CD4-positive, alpha-beta memory T cell (primary cell): Measurements from ENCODE around the gene FAM83G. TPM values are rescaled to one million over a fixed set of nuclear protein-coding genes. Genes with fewer than 3 reads are reported as not detected.
"Not testable (repeated sequence)": the region's sequence is repeated elsewhere in the genome, so short reads cannot be mapped to it uniquely, and the experiment has no call there.

Experiments
- CTCF ChIA-PET: fragments of 350-600 bp; sonication (Branson Sonifier 250); formaldehyde crosslinking; loops from one replicate; lab custom pipeline; 2021; ENCODE audit warnings: inconsistent platforms; ENCODE audit not compliant: partially characterized antibody; lab: Charles Lee
- POLR2A ChIA-PET: fragments of 350-600 bp; sonication (Branson Sonifier 250); formaldehyde crosslinking; loops from one replicate; lab custom pipeline; 2021; ENCODE audit not compliant: partially characterized antibody; lab: Charles Lee
- DNase-seq, 5 donors: peaks; one replicate each; pipeline versions ENCODE4 v3.0.0 to v3.0.0-alpha.2; 2020 to 2022; ENCODE audit warnings: mixed read lengths in 1 of 5
- H3K27ac ChIP-seq: one replicate; pipeline ENCODE4 v1.7.0; 2013; ENCODE audit warnings: low read depth, low read length
- H3K27me3 ChIP-seq: 2 replicates; pipeline ENCODE4 v1.7.0; 2013; ENCODE audit warnings: mild to moderate bottlenecking, low read length, moderate library complexity; ENCODE audit not compliant: insufficient read depth
- H3K36me3 ChIP-seq: 2 replicates; pipeline ENCODE4 v1.7.0; 2013; ENCODE audit warnings: mild to moderate bottlenecking, low read length, moderate library complexity; ENCODE audit not compliant: insufficient read depth
- H3K4me1 ChIP-seq: 2 replicates; pipeline ENCODE4 v1.7.0; 2013; ENCODE audit warnings: mild to moderate bottlenecking, low read length, moderate library complexity; ENCODE audit not compliant: insufficient read depth
- H3K4me3 ChIP-seq, 2 donors: one replicate each; pipeline ENCODE4 v1.7.0; 2013; ENCODE audit warnings: low read length in 2 of 2, mild to moderate bottlenecking in 1 of 2
- H3K9me3 ChIP-seq, 2 donors: one replicate each; pipeline ENCODE4 v1.7.0; 2013; ENCODE audit warnings: low read length in 2 of 2, control low read depth in 1 of 2; ENCODE audit not compliant: control insufficient read depth in 1 of 2
- H3K27ac Mint-ChIP-seq, 7 donors: one replicate each; pipeline ENCODE4 v1.8.0; 2020 to 2021; ENCODE audit warnings: mixed read lengths in 7 of 7, mild to moderate bottlenecking in 6 of 7, inconsistent platforms in 3 of 7, moderate library complexity in 3 of 7
- H3K27me3 Mint-ChIP-seq, 2 donors: one replicate each; pipeline ENCODE4 v1.8.0; 2020 to 2021; ENCODE audit warnings: mixed read lengths in 2 of 2
- H3K36me3 Mint-ChIP-seq, 2 donors: one replicate each; pipeline ENCODE4 v1.8.0; 2020 to 2021; ENCODE audit warnings: mixed read lengths in 2 of 2, inconsistent platforms in 1 of 2, mild to moderate bottlenecking in 1 of 2
- H3K4me1 Mint-ChIP-seq, 4 donors: one replicate each; pipeline ENCODE4 v1.8.0; 2020 to 2021; ENCODE audit warnings: mixed read lengths in 4 of 4, mild to moderate bottlenecking in 1 of 4
- H3K4me3 Mint-ChIP-seq, 8 donors: one replicate each; pipeline ENCODE4 v1.8.0; 2020 to 2021; ENCODE audit warnings: mixed read lengths in 8 of 8, mild to moderate bottlenecking in 7 of 8, moderate library complexity in 6 of 8, inconsistent platforms in 3 of 8
- H3K9me3 Mint-ChIP-seq, 8 donors: one replicate each; pipeline ENCODE4 v1.8.0; 2020 to 2021; ENCODE audit warnings: mixed read lengths in 8 of 8, mild to moderate bottlenecking in 5 of 8, inconsistent platforms in 3 of 8, moderate library complexity in 1 of 8
- intact Hi-C: fragments of 100-400 bp; cut with micrococcal nuclease; formaldehyde crosslinking; loops from one replicate; pipeline ENCODE4 v1.15.1; 2023
- polyA plus RNA-seq, 2 donors: library from polyadenylated mRNA; unstranded; fragments of 300-500 nt; fragmentation: Illumina TruSeq; gene quantifications; one replicate each; pipeline ENCODE4 v1.2.3, GENCODE V29; 2021
- total RNA-seq, 2 experiments: library from RNA; stranded (reverse); gene quantifications; one replicate each; pipeline ENCODE4 v1.2.3, GENCODE V29; 2021

FAM83G gene, protein sequence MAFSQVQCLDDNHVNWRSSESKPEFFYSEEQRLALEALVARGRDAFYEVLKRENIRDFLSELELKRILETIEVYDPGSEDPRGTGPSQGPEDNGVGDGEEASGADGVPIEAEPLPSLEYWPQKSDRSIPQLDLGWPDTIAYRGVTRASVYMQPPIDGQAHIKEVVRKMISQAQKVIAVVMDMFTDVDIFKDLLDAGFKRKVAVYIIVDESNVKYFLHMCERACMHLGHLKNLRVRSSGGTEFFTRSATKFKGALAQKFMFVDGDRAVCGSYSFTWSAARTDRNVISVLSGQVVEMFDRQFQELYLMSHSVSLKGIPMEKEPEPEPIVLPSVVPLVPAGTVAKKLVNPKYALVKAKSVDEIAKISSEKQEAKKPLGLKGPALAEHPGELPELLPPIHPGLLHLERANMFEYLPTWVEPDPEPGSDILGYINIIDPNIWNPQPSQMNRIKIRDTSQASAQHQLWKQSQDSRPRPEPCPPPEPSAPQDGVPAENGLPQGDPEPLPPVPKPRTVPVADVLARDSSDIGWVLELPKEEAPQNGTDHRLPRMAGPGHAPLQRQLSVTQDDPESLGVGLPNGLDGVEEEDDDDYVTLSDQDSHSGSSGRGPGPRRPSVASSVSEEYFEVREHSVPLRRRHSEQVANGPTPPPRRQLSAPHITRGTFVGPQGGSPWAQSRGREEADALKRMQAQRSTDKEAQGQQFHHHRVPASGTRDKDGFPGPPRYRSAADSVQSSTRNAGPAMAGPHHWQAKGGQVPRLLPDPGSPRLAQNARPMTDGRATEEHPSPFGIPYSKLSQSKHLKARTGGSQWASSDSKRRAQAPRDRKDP
- total RNA-seq (10 to 100 TPM; 13.8 to 15.1 TPM), polyA plus RNA-seq (1 to 10 TPM; 1.6 to 6.9 TPM)

DNA sequence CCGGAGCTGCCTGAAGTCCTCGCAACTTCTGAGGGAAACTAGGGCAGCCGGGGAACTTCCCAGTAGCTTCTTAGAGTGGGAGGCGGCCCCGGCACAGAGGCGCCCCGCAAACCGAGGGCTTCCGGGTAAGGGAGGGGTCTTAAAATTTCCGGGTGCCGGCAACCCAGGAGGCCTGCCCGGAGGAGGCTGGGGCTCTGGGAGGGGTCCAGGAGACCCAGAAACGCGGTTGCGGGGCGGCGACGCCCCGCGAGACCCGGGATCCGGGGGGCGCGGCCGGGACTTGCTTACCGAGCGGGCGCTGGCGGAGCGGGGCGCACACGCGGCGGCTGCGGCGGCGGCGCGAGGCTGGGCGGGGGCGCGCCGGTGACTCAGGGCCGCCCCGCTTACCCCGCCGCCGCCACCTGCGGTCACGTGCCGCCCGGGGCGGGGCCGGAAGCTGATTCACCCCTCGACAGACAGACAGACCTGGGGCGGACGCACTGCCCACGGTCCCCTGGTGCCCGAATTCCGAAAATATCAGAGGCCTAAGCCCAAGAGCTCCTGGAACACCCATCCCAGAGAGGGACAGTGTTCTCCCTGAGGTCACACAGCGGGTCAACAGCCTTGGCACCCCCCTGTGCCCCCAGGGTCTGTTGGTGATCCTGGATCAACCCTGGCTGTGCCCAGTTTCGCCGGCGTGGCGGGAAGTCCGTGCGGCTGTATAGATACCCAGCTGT, at the start of gene FAM83G:
FAM83G (minus strand) TSS at position 344 of the 716 bp plus-strand sequence. CDS start 723 bp downstream, outside the sequence.
- peaks cover 35% of the 10 kb centered on the region for H3K4me1 ChIP-seq
- peak within 1 kb of the TSS; percentile 92 to 96 (median 94) for H3K4me3 Mint-ChIP-seq
- H3K36me3 Mint-ChIP-seq: peaks cover 3 to 7% of the 10 kb centered on the region in 2 donors
- no peaks in the 10 kb centered on the region for H3K9me3 Mint-ChIP-seq
- no peaks in the 10 kb centered on the region for H3K9me3 ChIP-seq
- ChIA-PET CTCF (interaction anchor here (5.4 kb wide), 1 partner anchor 44 kb away, joined by 35 read pairs; no protein-coding TSS in a partner anchor), POLR2A (interaction anchor here (0.5 to 1.9 kb wide), 14 partner anchors 8 to 147 kb away, joined by 3 to 12 read pairs (median 7); partner anchors contain the start of gene PRPSAP2)
- H3K4me1 Mint-ChIP-seq: peaks cover 15 to 40% (median 27%) of the 10 kb centered on the region in 4 donors
- H3K27me3 Mint-ChIP-seq: no peaks in the 10 kb centered on the region
- intact Hi-C loops: loop anchor here (1.0 to 10.0 kb wide), 3 partner anchors 50 to 380 kb away; partner anchors contain the start of gene PRPSAP2
- H3K4me3 ChIP-seq: peak within 1 kb of the TSS; percentile 42 to 57
- DNase-seq: peak; percentile 72 to 92 (median 81)
- H3K27ac ChIP-seq: peak within 1 kb of the TSS; percentile 77
- H3K27ac Mint-ChIP-seq: peak within 1 kb of the TSS; percentile 87 to 98 (median 96)
- no peaks in the 10 kb centered on the region for H3K36me3 ChIP-seq
- no peaks in the 10 kb centered on the region for H3K27me3 ChIP-seq

DNA sequence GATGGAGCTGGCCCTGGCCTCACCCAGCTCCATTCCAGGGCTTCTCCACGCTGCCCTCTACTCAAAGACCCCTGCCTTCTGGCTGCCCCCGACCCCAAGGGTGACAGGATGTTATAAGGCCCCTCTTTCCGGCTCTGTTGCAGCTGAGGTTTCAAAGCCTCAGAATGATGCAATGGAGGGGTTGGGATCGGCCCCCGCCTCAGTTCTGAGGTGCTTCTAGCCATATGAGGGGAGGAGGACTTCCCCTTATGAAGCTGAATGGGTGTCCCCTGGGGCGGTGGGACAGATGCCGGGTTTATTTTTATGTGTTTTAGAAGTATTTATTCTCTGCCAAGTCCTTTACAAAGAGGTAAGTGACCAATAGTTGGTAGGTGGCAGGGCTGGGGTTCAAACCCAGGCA, 44.3 kb upstream of the FAM83G start:
- H3K9me3 ChIP-seq, H3K4me3 ChIP-seq, H3K27me3 Mint-ChIP-seq, H3K4me3 Mint-ChIP-seq, H3K36me3 Mint-ChIP-seq, H3K4me1 Mint-ChIP-seq, H3K27ac Mint-ChIP-seq, H3K9me3 Mint-ChIP-seq, intact Hi-C loops, CTCF ChIA-PET, H3K4me1 ChIP-seq, H3K27me3 ChIP-seq, DNase-seq, H3K36me3 ChIP-seq, H3K27ac ChIP-seq, POLR2A ChIA-PET: not testable (repeated sequence)

DNA sequence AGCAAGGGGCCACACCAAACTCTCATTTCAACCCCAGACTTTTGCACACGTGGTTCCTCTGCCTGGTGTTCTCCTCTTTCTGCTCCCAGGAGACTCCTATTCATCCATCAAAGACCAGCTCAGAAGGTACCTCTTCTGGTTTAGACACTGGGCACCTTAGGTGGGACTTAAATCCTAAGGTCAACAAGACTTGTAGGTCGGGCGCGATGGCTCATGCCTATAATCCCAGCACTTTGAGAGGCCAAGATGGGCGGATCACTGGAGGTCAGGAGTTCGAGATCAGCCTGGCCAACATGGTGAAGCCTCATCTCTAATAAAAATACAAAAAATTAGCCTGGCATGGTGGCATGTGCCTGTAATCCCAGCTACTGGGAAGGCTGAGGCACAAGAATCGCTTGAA, 42.9 kb upstream of the FAM83G start:
- H3K4me1 ChIP-seq, POLR2A ChIA-PET, H3K4me3 ChIP-seq, DNase-seq, H3K27me3 Mint-ChIP-seq, H3K36me3 Mint-ChIP-seq, H3K36me3 ChIP-seq, intact Hi-C loops, H3K4me3 Mint-ChIP-seq, CTCF ChIA-PET, H3K9me3 Mint-ChIP-seq, H3K9me3 ChIP-seq, H3K27ac ChIP-seq, H3K4me1 Mint-ChIP-seq, H3K27me3 ChIP-seq, H3K27ac Mint-ChIP-seq: not testable (repeated sequence)

DNA sequence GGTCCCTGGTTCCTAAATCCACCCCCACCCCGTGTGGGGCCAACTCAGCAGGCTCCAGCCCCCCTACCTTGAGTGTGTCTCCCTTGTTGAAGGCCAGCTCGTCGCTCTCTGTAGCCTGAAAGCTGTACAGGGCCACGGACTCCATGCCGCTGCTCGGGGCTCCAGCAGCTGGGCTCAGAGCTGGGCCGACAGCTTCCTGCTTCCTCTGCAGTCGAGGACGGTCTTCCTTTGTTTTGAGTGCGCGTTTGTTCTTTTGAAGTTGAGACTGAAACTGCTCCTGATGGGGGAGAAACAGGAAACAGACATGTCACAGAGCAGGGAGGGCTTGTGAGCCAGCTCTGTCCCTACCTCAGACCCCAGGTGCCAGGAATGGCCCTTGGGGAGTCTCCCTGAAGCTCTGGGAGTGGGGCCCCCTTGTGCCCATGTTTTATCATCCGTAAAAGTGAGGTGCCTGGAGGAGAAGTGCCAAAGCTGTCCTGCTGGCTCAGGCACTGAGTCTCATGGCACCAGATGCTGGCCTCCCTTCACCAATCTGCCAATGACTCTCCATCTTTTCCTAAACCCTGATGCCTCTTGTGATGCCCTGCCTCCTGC, 42.3 kb upstream of the FAM83G start, which contains the start of gene GRAP:
GRAP (minus strand) TSS at position 176 of the 594 bp plus-strand sequence; CDS start at position 145, 31 bp downstream.
- POLR2A ChIA-PET, H3K4me1 ChIP-seq, intact Hi-C loops, H3K4me1 Mint-ChIP-seq, H3K9me3 Mint-ChIP-seq, H3K36me3 Mint-ChIP-seq, DNase-seq, H3K9me3 ChIP-seq, H3K27me3 Mint-ChIP-seq, CTCF ChIA-PET, H3K27ac ChIP-seq, H3K4me3 Mint-ChIP-seq, H3K4me3 ChIP-seq, H3K27me3 ChIP-seq, H3K36me3 ChIP-seq, H3K27ac Mint-ChIP-seq: not testable (repeated sequence)

DNA sequence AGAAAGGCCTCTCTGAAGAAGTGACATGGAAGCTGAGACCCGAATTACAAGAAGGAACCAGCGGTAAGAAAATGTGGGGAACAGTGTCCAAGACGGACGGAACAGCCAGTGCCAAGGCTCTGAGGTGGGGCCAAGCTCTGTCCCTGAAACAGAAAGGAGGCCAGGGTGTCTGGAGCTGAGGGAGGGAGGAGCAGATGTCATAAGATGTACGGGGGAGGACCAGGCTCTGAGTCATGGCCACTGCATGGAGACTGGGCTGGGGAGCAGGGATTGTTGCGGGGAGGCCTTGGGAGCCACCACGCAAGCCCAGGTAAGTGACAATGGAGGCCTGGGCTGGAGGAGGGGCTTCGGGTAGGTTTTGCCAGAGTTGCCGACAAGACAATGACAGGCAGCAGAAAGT, 40.1 kb upstream of the FAM83G start:
- H3K27me3 Mint-ChIP-seq, H3K4me1 ChIP-seq, H3K27ac ChIP-seq, CTCF ChIA-PET, intact Hi-C loops, H3K36me3 Mint-ChIP-seq, H3K27me3 ChIP-seq, H3K27ac Mint-ChIP-seq, H3K4me3 Mint-ChIP-seq, POLR2A ChIA-PET, H3K9me3 Mint-ChIP-seq, DNase-seq, H3K4me1 Mint-ChIP-seq, H3K36me3 ChIP-seq, H3K9me3 ChIP-seq, H3K4me3 ChIP-seq: not testable (repeated sequence)

DNA sequence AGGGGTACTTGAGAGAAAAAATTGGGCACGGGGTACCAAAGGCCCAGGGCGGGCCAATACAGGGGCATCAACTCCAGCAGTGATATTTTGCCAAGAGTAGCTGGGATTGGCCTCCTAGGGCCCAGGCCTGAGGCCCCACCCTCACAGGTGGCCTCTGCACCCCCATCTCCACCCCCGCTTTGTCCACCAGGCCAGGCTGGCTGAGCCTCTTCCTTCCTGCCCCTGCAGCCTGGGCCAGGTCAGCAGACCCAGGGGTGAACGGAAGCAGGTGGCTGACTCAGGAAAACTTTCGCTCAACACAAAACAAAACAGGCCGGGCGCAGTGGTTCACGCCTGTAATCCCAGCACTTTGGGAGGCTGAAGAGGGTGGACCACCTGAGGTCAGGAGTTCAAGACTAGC, 38.5 kb upstream of the FAM83G start:
- intact Hi-C loops, H3K27me3 ChIP-seq, H3K4me1 ChIP-seq, H3K4me3 ChIP-seq, H3K27ac ChIP-seq, H3K9me3 ChIP-seq, H3K9me3 Mint-ChIP-seq, H3K36me3 Mint-ChIP-seq, H3K4me1 Mint-ChIP-seq, DNase-seq, H3K27me3 Mint-ChIP-seq, POLR2A ChIA-PET, CTCF ChIA-PET, H3K27ac Mint-ChIP-seq, H3K36me3 ChIP-seq: not testable (repeated sequence)
- peak overlapping the region in 1 of 8 donors; percentile 32 for H3K4me3 Mint-ChIP-seq
